Kasumi-1 (cell line): ENCODE measurements around the gene PCBD1.

Experiments used
- DNase-seq, 2 experiments: peaks; one replicate each; lab custom pipeline; 2025; lab: John Stamatoyannopoulos, UW

Gene PCBD1

GRCh38 chr10:70834021-70834420 is 54.3 kb downstream of the PCBD1 start:
- DNase-seq: no peak

GRCh38 chr10:70833601-70834000 is 54.8 kb downstream of the PCBD1 start:
- no peak for DNase-seq
